GM12878 (cell line): ENCODE results near the gene ATF7IP. TPM values are rescaled to one million over a fixed set of nuclear protein-coding genes. Genes with fewer than 3 reads are reported as not detected.

ENCODE experiments used
- ATAC-seq: fragments of 200-7000 bp; cut with Tn5 transposase; 3 replicates; pipeline ENCODE4 v1.9.1; 2020; ENCODE audit warnings: mild to moderate bottlenecking, moderate library complexity
- BruUV-seq: library from RNA; stranded (reverse); fragments of 400-500 nt; replicated peaks from 2 replicates; lab custom pipeline; 2021; lab: Mats Ljungman, UMichigan
- CTCF ChIA-PET: fragments of 300-600 bp; sonication (Branson Sonifier 250); formaldehyde crosslinking; extraction: SDS; loops from one replicate; lab custom pipeline; 2021; ENCODE audit warnings: inconsistent platforms; lab: Yijun Ruan, JAX
- POLR2A ChIA-PET: fragments of 350-600 bp; formaldehyde crosslinking; extraction: SDS; loops from one replicate; lab custom pipeline; 2021; ENCODE audit warnings: inconsistent platforms; lab: Charles Lee
- RAD21 ChIA-PET: fragments of 300-600 bp; sonication (Branson Sonifier 250); formaldehyde crosslinking; loops from one replicate; lab custom pipeline; 2023; ENCODE audit warnings: antibody characterized with exemption; ENCODE audit not compliant: unreplicated experiment; lab: Charles Lee
- SMC1A ChIA-PET: fragments of 300-600 bp; sonication (Branson Sonifier 250); formaldehyde crosslinking; loops from one replicate; lab custom pipeline; 2023; ENCODE audit not compliant: unreplicated experiment, uncharacterized antibody; lab: Charles Lee
- DNase-seq: peaks from one replicate; pipeline ENCODE4 v3.0.0-alpha.2; 2011; ENCODE audit warnings: low read depth, low spot score
- FAIRE-seq: peaks from 3 replicates; lab custom pipeline; 2011; peaks lifted over from hg19 to GRCh38; lab: Jason Lieb, UNC
- H2AFZ ChIP-seq: 2 replicates; pipeline ENCODE4 v1.6.0; 2011; ENCODE audit warnings: low read depth, low read length, control low read depth; ENCODE audit not compliant: control insufficient read depth
- H3K27ac ChIP-seq: 2 replicates; pipeline ENCODE4 v1.5.1; 2011; ENCODE audit warnings: control low read depth; ENCODE audit not compliant: control insufficient read depth, insufficient read depth
- H3K27me3 ChIP-seq, 2 experiments: replicated peaks in 1 of 2; 2 replicates each; pipeline versions ENCODE4 v1.6.0 to v1.6.1; 2011; ENCODE audit warnings: low read length in 1 of 2; ENCODE audit not compliant: control insufficient read depth in 2 of 2, insufficient read depth in 2 of 2
- H3K36me3 ChIP-seq, 2 experiments: 2 replicates each; pipeline ENCODE4 v1.5.1; 2011; ENCODE audit warnings: low read length in 1 of 2; ENCODE audit not compliant: control insufficient read depth in 2 of 2, insufficient read depth in 2 of 2
- H3K4me1 ChIP-seq: 2 replicates; pipeline ENCODE4 v1.6.1; 2011; ENCODE audit warnings: mild to moderate bottlenecking, low read length, moderate library complexity, mixed read lengths; ENCODE audit not compliant: control insufficient read depth, insufficient read depth
- H3K4me2 ChIP-seq: 2 replicates; pipeline ENCODE4 v1.6.0; 2011; ENCODE audit warnings: control low read depth; ENCODE audit not compliant: control insufficient read depth, insufficient read depth
- H3K4me3 ChIP-seq: fragments of 200-600 bp; sonication (generic); 2 replicates; pipeline ENCODE4 v1.5.1; 2016
- H3K79me2 ChIP-seq: 2 replicates; pipeline ENCODE4 v1.6.0; 2011; ENCODE audit warnings: low read length; ENCODE audit not compliant: control insufficient read depth, insufficient read depth
- H3K9ac ChIP-seq: 2 replicates; pipeline ENCODE4 v1.8.0; 2011; ENCODE audit warnings: low read length, control low read depth, mixed read lengths; ENCODE audit not compliant: control insufficient read depth, insufficient read depth
- H3K9me3 ChIP-seq: replicated peaks from 3 replicates; pipeline ENCODE4 v1.5.1; 2011; ENCODE audit warnings: mild to moderate bottlenecking, low read length; ENCODE audit not compliant: control insufficient read depth, insufficient read depth
- H4K20me1 ChIP-seq: 2 replicates; pipeline ENCODE4 v1.6.0; 2011; ENCODE audit not compliant: control insufficient read depth, insufficient read depth
- BCL3 ChIP-seq: IDR thresholded peaks from 2 replicates; pipeline ENCODE4 v1.6.1; 2011; ENCODE audit warnings: borderline replicate concordance, low read depth, mild to moderate bottlenecking, moderate library complexity, low read length; ENCODE audit not compliant: insufficient read depth, poor library complexity, severe bottlenecking
- EGR1 ChIP-seq, 2 experiments: IDR thresholded peaks; 1 replicate in 1 of 2; 2 replicates in 1 of 2; pipeline ENCODE4 v1.6.1; 2011 to 2012; ENCODE audit warnings: low read depth in 2 of 2, low read length in 2 of 2, borderline replicate concordance in 1 of 2, mild to moderate bottlenecking in 1 of 2, moderate library complexity in 1 of 2
- GATAD2B ChIP-seq: fragments of 450-650 bp; conservative IDR thresholded peaks from 2 replicates; pipeline ENCODE4 v1.6.1; 2017; ENCODE audit warnings: low read depth, mild to moderate bottlenecking, moderate library complexity
- NFYB ChIP-seq: IDR thresholded peaks from 2 replicates; pipeline ENCODE4 v1.6.1; 2011; ENCODE audit warnings: low read depth, mild to moderate bottlenecking, low read length, improper control_type of control experiment, moderate library complexity; ENCODE audit not compliant: insufficient read depth
- NR2F1 ChIP-seq: fragments of 450-650 bp; conservative IDR thresholded peaks from 2 replicates; pipeline ENCODE4 v1.6.1; 2017; ENCODE audit warnings: mild to moderate bottlenecking
- RELB ChIP-seq: fragments of 450-650 bp; IDR thresholded peaks from 2 replicates; pipeline ENCODE4 v1.6.1; 2017; ENCODE audit warnings: low read depth, mild to moderate bottlenecking, moderate library complexity
- REST ChIP-seq: IDR thresholded peaks from 2 replicates; pipeline ENCODE4 v1.6.1; 2012; ENCODE audit warnings: mild to moderate bottlenecking, low read depth, low read length
- SIN3A ChIP-seq: IDR thresholded peaks from 2 replicates; pipeline ENCODE4 v1.6.1; 2012; ENCODE audit warnings: low read depth, low read length, improper control_type of control experiment
- SKIL ChIP-seq: fragments of 450-650 bp; IDR thresholded peaks from 2 replicates; pipeline ENCODE4 v1.6.1; 2017; ENCODE audit warnings: mild to moderate bottlenecking, low read depth, inconsistent platforms; ENCODE audit not compliant: poor library complexity, severe bottlenecking
- SPI1 ChIP-seq: IDR thresholded peaks from 2 replicates; pipeline ENCODE4 v1.6.1; 2011; ENCODE audit warnings: low read depth, mild to moderate bottlenecking, low read length, moderate library complexity, borderline replicate concordance; ENCODE audit not compliant: insufficient read depth
- TCF12 ChIP-seq: IDR thresholded peaks from 2 replicates; pipeline ENCODE4 v1.6.1; 2011; ENCODE audit warnings: low read depth, mild to moderate bottlenecking, low read length
- USF1 ChIP-seq: IDR thresholded peaks from 2 replicates; pipeline ENCODE4 v1.6.1; 2011; ENCODE audit warnings: borderline replicate concordance, low read depth, mild to moderate bottlenecking, moderate library complexity, mixed read lengths, low read length; ENCODE audit not compliant: insufficient read depth; ENCODE audit errors: extremely low read length
- YBX1 ChIP-seq: fragments of 450-650 bp; IDR thresholded peaks from 2 replicates; pipeline ENCODE4 v1.6.1; 2016; ENCODE audit warnings: antibody characterized with exemption
- ZNF24 ChIP-seq: fragments of 450-650 bp; IDR thresholded peaks from 2 replicates; pipeline ENCODE4 v1.6.1; 2017; ENCODE audit warnings: antibody characterized with exemption, mild to moderate bottlenecking
- in situ Hi-C: fragments of 300-500 bp; cut with MboI; formaldehyde crosslinking; loops from 9 replicates; pipeline ENCODE4 v1.14.3; 2018; ENCODE audit warnings: mixed read lengths
- intact Hi-C: fragments of 100-400 bp; cut with micrococcal nuclease; formaldehyde crosslinking; loops from one replicate; pipeline ENCODE4 v1.14.2; 2022; ENCODE audit not compliant: unreplicated experiment
- polyA plus RNA-seq, 11 experiments: library from polyadenylated mRNA; depleted of rRNA in 4 of 11; unstranded in 6 of 11; stranded (reverse) in 5 of 11; fragments of >200 nt; fragmentation: Nextera tagmentation in 4 of 11; fragmentation: Illumina TruSeq in 1 of 11; extraction: Ambion mirVana in 4 of 11; extraction: Trizol in 1 of 11; gene quantifications; 1 replicate in 1 of 11; 2 replicates in 10 of 11; pipeline versions ENCODE4 v1.2.1 to v1.2.3, GENCODE V29; 2011 to 2016; ENCODE audit warnings: inconsistent platforms in 2 of 11, missing spikeins in 2 of 11, low read depth in 1 of 11
- total RNA-seq, 4 experiments: library from RNA; depleted of rRNA in 3 of 4; stranded (reverse); fragments of >200 nt in 3 of 4; fragmentation: Illumina TruSeq in 1 of 4; extraction: Trizol in 1 of 4; gene quantifications; 2 replicates each; pipeline versions ENCODE4 v1.2.1 to v1.2.3, GENCODE V29; 2013 to 2021

Gene ATF7IP
- total and polyA plus RNA-seq, 10 of the 15 experiments (the other 5 are each of a cell fraction or from before 2014, with no cell fraction given) = 6.2 to 66.6 (median 29.3) TPM

- no peak for FAIRE-seq
- DNase-seq = no peak
- CTCF ChIA-PET = no interaction called here
- no peaks in the 10 kb centered on the region for H3K4me1 ChIP-seq
- intact Hi-C loops (loop anchor here (5.0 kb wide), 1 partner anchor 63 kb away; no protein-coding TSS in a partner anchor), in situ Hi-C loops (loop anchor here (25.0 kb wide), 1 partner anchor 213 kb away; no protein-coding TSS in a partner anchor)
- H3K36me3 ChIP-seq = peaks cover 0 to 34% of the 10 kb centered on the region in 2 experiments
- SMC1A ChIA-PET = interaction anchor here (6.3 kb wide), 1 partner anchor 211 kb away, joined by 103 read pairs; no protein-coding TSS in a partner anchor
- no TSS peak for BruUV-seq
- H3K27me3 ChIP-seq = no peaks in the 10 kb centered on the region
- H3K4me2 ChIP-seq = no peak overlapping the region
- H3K27ac ChIP-seq = no peak overlapping the region
- H3K9ac ChIP-seq = no peak overlapping the region
- peaks cover 2% of the 10 kb centered on the region for H3K79me2 ChIP-seq
- POLR2A ChIA-PET = no interaction called here
- H3K9me3 ChIP-seq = peaks cover 8% of the 10 kb centered on the region; the same call in 1 of the 3 replicates
- no peak overlapping the region for H2AFZ ChIP-seq
- H3K4me3 ChIP-seq = no peak overlapping the region
- RAD21 ChIA-PET = no interaction called here
- no peaks in the 10 kb centered on the region for H4K20me1 ChIP-seq
- ATAC-seq = no peak
- TF ChIP-seq YBX1 (no peak), USF1 (no peak), SPI1 (no peak), EGR1 (IDR thresholded peaks at IDR 0.05; ENCODE audit: borderline replicate concordance in 1 of 2, low read depth in 2 of 2, low read length in 2 of 2) (no peak), GATAD2B (no peak), REST (no peak), TCF12 (no peak), NFYB (no peak), NR2F1 (no peak), BCL3 (no peak), ZNF24 (no peak), SIN3A (no peak), SKIL (no peak), RELB (no peak)
These were observed 85.0 kb downstream of the ATF7IP start for GRCh38 chr12:14450479-14450878.
